Hematopoietic multipotent progenitor cell (in vitro differentiated cells): ENCODE data around the gene POU2F3. TPM values are rescaled to one million over a fixed set of nuclear protein-coding genes. Genes with fewer than 3 reads are reported as not detected.
A peak's percentile ranks its signal among the peaks of the same experiment; 100 is the strongest.

Experiments used
- DNase-seq, 3 donors: peaks; one replicate each; pipeline ENCODE4 v3.0.0-alpha.2; 2011 to 2015; ENCODE audit warnings: low read depth in 2 of 3, low spot score in 2 of 3
- total RNA-seq: library from RNA; depleted of rRNA; stranded (reverse); fragments of >200 nt; gene quantifications from one replicate; pipeline ENCODE4 v1.2.3, GENCODE V29; 2012

POU2F3 gene
- total RNA-seq, 1 donor: not detected

- no peak for DNase-seq
Observed at GRCh38 chr11:120310870-120311269, 70.9 kb downstream of the POU2F3 start.

DNA sequence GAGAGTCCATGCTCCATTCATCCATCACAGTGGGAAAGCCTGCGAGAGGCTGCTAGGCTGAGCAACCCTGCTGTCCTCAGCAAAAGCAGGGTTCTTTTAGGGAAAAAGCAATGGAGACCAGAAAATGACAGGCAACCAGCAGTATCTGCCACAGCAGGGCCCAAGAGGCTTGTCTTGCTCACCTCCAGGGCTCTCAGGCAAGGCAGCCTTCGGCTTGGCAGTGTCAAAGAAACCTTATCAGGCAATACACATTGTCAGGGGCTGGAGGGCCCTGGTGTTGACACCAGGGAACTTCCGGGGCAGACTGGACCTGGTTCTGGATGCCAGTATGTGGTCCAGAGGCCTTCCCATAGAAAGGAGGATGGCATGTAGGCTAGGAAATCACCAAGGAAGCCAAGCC lies 74.9 kb downstream of the POU2F3 start:
- DNase-seq: no peak

DNA sequence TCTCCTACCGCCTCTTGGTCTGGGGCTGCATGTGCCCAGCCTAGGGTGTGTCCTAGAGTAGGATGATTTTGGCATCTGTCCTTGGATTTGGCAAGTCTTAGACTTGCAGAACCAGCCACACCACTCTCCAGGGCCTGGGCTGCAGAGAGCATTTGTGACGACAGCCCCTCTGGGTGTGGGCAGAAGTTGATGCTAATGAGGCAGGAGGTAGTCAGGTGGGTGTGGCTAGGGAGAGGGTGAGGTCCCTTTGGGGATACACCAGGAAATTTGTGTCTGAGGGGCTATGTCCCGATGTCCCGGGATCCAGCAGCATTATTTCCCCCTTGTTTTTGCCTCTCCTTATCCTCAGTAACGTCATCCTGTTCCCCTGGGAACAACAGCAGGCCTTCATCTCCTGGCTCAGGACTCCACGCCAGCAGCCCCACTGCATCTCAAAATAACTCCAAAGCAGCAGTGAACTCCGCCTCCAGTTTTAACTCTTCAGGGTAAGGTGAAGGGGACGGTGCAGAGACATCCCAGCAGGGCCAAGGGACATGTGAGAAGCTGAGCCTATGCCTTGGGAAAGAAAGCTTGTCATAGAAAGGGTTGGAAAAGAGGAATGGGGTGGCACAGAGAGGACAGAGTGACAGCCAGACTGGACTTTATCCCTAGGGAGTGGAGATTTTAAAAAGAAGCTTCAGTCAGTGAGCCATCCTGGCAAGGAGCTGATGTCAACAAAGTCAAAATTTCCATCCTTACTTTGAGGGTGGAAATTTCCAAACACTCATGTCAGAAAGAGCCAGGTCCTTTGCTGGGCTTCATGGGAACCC lies 77.1 kb downstream of the POU2F3 start:
- no peak for DNase-seq

GRCh38 chr11:120317689-120318480 lies 77.9 kb downstream of the POU2F3 start:
- no peak for DNase-seq

DNA sequence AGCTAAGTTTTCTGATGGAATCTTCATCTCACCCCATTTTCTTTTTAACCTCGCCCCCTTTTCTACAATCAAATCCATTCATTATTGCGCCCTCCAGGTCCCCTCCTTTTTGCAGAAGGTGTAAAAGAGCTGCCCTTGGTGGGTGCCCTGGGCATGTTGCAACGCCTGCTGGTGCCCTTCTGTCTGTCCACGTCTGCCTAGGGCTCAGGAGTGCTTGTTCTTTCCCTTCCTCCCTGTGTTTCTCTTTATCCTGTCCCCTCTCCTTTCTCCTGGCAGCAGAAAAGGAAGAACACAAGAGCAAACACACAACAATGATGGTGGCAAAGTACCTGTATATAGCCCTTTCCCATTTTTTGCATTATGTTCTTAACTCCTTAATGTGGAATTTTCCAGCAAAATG lies 79.0 kb downstream of the POU2F3 start:
- DNase-seq: no peak

- peak in 2 of 3 donors; percentile 84 to 85 for DNase-seq
Observed at GRCh38 chr11:120324932-120325810, 85.2 kb downstream of the POU2F3 start, which contains the start of gene TLCD5. TLCD5 (plus strand) TSS chr11:120325299; CDS start chr11:120327442, 2,143 bp downstream.

DNA sequence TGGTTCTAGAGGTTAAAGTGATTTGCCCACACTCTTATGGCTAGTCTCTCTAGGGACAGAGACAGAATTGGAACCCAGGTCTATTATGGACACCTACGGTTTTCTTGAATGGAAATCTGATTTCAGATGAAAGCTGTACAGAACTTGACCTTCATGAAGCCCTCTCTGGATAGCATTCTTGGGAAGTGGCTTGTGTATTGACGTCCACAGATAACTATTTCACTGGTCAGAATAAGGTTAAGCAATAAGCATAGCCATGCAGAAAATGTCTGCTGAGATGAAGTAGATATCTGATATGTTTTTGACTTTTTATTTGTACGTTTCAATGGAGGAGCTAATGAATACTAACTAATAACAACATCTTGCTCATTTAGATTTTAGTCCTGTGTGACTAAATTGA lies 86.3 kb downstream of the POU2F3 start:
- DNase-seq: no peak

GRCh38 chr11:120326845-120327281 lies 86.9 kb downstream of the POU2F3 start:
- no peak for DNase-seq

DNA sequence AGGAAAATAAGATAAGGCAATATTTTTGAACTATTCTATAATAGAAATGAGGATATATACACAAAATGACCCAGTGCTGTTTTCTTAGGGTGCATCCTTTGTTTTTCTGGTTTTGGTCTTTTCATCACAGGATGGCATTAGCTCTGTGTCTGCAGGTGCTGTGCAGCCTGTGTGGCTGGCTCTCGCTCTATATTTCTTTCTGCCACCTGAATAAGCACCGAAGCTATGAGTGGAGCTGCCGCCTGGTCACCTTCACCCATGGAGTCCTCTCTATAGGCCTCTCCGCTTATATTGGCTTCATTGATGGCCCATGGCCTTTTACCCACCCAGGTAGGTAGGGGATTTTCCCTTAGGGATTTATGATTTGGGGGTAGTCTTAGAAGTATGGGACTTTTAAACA lies 87.4 kb downstream of the POU2F3 start:
- DNase-seq: no peak

- DNase-seq: no peak
Observed at GRCh38 chr11:120329556-120329955, 89.6 kb downstream of the POU2F3 start.

GRCh38 chr11:120330045-120330444 lies 90.1 kb downstream of the POU2F3 start:
- no peak for DNase-seq

GRCh38 chr11:120331301-120331996 lies 91.5 kb downstream of the POU2F3 start:
- no peak for DNase-seq

DNA sequence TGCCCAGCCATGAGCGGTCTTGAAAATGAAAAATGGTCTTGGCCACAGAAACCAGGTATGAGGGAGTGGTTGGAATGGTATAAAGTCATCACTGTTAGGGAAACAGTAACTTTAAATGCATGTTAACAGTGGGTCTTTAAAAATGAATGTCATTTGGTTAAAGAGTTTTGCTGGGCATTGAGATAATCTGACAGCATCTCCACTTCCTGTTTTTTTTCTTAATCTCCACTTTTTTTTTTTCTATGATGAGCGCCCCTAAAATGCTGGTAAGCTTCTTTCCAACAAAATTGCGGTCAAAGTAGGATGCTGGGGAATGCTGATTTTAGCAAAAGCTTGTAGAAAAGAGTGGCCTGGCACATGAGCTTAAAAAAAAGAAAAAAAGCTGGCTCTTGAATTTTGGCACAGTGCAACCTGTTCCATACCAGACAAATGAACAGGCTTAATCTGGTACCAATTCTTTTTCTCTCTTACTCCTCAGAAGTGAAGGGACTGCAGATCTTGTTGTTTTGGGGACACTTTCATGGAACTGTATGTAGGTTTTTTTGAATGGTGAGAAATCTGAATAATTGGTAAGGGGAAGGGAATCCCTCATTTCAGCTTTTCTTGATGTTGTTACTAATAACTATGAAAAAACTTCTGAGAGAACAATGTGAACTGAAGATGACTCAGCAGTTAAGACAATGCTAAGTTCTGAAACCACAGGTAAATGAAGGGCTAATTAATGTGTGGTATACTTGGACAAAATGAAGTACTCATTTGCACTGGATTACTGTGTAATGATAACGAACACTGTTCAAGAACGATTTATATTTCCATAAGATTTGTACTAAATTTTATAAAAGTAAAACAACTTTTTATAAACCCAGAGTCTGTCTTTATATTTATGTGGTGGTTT lies 93.1 kb downstream of the POU2F3 start:
- peak in 1 of 3 donors; percentile 24 for DNase-seq

GRCh38 chr11:120333801-120334200 lies 93.9 kb downstream of the POU2F3 start:
- no peak for DNase-seq

DNA sequence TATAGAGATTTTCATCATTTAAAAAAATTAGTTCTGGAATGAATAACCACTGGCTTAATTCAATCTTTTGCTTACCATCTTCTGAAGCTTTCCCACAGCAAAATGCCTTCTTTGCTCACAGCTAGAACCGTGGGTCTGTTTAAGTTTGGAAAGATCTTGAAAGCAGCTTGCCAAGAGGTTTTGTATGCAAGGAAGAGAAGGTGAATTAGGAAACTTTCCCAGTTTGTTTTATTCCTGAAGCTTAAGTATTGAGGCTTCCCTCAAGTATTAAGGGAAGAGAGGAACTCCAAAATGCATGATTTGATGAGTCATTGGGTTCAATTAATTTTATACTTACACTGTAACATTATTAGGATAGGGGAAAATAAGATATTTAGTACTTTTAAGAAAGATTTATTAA lies 94.4 kb downstream of the POU2F3 start:
- no peak for DNase-seq

GRCh38 chr11:120334894-120335462 lies 95.0 kb downstream of the POU2F3 start:
- DNase-seq: peak; percentile 47 to 86 (median 72)

- DNase-seq: no peak
Observed at GRCh38 chr11:120335556-120335907, 95.6 kb downstream of the POU2F3 start.

DNA sequence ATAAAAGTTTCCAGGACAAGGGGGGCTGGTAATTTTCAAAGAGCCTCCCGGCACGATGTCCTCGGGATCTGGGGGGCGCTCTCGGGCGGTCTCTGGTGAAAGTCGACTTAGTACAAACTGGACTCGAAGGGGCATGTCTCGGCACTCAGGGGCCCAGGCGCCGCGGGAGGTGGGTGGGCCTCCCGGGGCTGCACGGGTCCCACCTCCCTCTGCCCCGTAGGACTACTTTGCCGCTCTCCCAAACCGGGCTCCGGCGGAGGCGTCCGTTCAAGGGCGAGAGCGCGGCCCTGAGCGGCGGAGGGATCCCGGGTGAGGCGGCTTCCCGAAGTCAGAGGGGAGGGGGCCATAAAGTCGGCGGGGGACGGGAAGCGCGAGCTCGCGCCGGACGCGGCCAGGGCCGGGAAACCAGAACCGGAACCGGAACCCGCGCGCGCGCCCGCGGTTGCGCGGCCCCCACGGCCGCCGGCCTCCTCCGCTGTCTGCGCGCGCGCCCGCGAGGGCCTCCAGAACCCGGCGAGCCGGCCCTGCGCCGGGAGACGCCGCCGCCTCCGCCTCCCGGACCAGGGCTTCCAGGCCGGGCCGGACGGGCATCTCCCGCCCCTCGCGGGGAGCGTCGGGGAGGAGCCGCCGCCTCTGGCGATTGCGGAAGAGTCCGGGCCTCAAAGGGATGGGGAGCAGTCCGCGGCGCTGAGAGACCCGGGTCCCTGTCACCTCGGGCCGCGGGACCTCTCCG lies 96.1 kb downstream of the POU2F3 start, which contains the start of gene ARHGEF12:
TSS of gene ARHGEF12 (plus strand) at position 506 of the 733 bp plus-strand sequence. CDS start 831 bp downstream, outside the sequence.
- peak; percentile 53 to 88 (median 75) for DNase-seq
